GM18520 (cell line): ENCODE data around the gene CRHR2.

Experiments
- ATAC-seq: cut with Tn5 transposase; IDR thresholded peaks from one replicate; pipeline ENCODE4 v1.9.1; 2021; ENCODE audit not compliant: unreplicated experiment

Gene CRHR2

DNA sequence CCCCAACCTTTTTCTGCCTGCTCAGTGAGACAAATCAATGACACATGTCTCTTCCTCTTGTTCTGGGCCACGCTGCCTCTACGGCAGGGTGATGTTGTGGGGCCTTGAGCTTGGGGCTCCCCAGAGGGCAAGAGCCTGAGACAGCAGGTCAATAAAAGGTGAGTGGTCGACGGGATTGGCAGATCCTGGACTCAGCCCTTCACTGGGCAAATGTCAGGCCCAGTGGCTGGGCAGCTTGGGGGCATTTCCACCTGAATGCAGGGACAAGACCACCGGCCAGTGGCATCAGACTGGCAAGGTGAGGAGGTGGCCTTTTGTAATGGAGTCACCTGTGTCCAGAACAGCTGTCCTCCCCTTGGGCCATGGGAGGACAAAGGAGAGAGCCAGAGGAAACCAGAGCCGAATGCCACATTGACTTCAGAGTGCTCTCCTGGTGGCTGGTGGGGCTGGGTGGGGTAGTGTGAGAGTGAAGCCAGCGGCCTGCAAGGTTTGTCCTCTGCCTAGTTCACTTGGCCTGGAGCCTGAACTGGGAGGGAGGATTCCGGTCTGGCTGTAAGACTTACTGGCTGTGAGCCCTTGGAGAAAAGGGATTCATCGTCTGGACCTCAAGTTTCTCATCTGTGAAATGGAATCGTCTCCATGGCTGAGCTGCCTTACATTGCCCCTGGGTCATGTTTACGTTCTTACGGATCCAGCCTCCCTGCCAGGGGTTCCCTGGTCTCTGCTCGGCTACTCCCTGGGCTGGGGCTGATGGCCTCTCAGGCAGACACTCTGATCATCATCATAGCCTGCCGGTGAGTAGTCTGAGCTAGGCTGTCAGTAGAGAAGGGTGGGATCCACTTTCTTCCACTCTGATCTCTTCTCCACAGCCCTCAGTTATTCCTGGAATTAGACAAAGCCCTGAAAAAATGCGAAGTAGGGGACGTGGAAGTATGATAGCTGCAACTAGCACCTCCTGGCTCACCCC lies 25.4 kb upstream of the CRHR2 start:
- no peak for ATAC-seq

GRCh38 chr7:30706908-30707307 lies 24.7 kb upstream of the CRHR2 start:
- no peak for ATAC-seq

DNA sequence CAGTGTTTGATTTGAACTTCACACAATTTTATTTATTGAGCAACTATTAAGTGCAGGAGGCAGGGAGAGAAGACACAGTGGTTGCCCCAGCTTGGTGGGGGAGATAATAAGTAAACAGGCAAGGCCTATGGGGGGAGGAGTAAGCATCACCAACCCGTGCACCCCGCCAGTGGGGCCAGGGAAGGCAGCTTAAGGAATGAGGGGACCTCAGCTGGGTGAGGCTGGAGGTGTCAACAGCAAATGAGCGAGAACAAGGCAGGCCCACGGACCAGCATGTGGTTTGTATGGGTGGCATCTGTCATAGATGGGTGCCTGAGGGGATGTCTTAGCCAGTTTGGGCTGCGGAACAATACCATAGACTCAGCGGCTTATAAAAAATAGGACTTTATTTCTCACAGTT lies 24.1 kb upstream of the CRHR2 start:
- ATAC-seq: no peak

GRCh38 chr7:30705596-30705995 lies 23.3 kb upstream of the CRHR2 start:
- ATAC-seq: no peak

DNA sequence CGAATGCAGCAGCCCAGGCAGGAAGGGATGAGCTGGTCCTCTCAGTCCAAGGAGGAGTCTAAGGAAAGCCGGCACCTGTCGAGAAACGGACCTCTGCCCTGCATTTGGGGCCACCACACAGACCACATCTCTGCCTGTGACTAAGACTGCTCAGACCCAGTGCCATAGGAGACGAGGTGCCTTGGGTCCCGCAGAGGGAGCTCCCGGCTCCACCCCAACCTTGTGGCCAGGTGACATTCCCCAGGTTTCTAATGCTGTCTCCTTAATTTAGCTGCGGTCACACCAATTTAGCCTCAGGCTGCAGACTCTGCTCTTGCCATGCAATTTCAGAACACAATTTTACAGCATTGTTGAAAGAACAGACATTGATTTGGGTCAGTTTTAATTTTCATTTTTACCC lies 22.8 kb upstream of the CRHR2 start:
- ATAC-seq: no peak

GRCh38 chr7:30703756-30704155 lies 21.5 kb upstream of the CRHR2 start:
- no peak for ATAC-seq

- ATAC-seq: no peak
Measured at GRCh38 chr7:30702200-30702599, 19.9 kb upstream of the CRHR2 start.

DNA sequence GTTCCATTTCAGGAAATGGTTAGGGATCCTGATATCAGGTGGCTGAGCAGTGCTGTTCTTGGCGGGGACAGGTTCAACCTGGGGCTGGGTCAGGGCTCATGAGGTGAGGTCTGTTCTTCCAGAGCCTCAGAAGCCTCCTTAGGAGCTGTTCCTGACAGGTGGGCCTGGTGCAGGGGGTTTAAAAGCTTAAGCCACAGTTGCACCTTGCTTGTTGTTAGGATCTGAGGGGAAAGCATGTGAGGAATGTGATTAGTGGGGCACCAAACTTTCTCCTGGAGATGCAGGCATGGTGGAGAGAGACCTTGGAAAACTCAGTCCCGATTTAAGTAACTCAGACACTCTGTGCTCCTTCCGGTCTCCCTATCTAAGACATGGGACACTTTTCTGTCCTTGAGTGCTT lies 18.7 kb upstream of the CRHR2 start:
- no peak for ATAC-seq

- no peak for ATAC-seq
Measured at GRCh38 chr7:30699706-30700495, 17.6 kb upstream of the CRHR2 start.

DNA sequence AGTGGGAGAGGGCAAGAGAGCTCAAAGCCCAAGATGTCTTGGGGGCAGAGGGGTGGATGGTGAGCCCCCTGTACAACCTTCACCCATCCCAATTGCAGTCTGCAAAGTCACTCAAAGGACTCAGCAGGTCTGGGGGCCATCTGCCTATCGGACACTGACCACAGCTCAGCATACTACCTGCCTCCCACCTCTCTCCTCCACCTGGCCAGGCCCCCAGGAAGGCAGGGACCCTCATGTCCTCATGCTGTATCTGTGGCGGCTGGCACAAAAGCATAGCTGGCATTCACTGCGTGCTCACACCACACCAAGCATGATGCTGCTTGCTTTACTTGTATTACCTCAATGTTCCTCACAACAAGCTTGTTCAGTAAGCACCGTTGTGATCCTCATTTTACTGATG lies 16.2 kb upstream of the CRHR2 start:
- ATAC-seq: no peak

GRCh38 chr7:30697719-30698460 lies 15.6 kb upstream of the CRHR2 start:
- ATAC-seq: no peak

DNA sequence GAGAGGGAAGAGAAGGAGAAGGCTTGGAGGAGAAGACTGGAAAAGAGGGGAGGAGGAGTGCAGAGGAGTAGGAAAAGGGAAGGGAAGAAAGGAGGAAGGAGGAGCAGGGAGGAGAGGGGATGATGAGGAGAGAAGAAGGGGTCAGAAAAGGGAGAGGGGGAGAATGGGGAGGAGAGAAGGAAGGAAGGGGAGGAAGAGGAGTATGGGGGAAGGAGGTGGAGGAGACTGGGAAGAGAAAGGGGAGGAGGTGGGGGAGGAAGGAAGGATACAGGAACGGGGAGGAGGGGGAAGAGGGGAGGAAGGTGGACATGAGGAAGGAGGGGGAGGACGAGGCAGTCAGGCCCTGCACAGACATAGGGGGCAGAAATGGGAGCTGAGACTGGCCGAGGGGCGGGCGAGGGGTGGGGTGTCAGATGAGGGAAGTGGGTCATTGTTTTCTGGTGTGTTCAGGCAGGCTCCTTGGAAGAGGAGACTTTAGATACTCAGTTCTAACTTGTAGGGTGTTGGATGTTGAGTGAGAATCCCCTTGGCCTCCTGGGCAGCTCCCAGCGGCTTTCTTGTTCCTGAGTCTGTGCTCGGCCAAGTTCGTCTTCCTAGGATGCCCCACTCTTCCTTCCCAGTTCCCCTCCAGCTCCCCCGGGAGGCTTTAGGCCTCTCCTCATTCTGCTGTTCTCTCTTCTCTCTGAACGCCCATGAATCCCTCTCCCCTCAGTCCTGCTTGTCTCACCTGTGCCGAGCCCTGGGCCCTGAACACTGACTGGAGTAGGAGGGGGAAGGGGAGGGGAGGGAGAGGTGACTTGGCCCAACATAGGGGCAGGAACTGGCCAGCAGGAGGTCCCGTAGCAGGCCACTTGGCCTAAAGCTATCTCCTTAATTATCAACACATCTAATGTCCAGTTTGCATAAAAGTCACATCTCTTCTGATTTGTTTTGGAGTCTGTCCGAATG lies 12.8 kb upstream of the CRHR2 start:
- ATAC-seq: no peak

DNA sequence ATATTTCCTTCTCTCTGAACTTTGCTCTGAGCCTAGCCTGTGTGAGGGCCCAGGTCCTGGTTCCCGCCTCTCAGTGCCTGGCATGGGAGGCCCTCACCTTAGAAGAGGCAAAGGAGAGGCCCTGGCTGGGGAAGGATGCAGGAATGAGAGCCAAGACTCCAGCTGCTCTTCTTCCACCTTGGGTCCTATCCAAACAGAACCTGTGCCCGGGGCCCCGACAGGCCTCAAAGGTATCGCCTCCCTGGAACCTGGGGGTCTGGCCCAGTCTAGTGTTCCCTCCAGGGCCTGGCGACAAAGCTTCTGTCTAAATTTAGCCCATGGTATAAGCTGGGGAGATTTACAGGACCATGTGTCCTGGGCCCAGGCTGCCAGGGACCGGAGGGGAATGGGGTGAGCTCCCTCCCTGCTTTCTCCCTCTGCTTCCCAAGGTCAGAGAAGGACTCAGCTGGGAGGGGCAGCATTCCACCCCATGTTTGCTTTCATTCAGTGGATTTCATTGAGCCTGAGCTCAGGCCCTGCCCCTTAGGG lies 12.0 kb upstream of the CRHR2 start:
- no peak for ATAC-seq

GRCh38 chr7:30692882-30693281 lies 10.6 kb upstream of the CRHR2 start:
- ATAC-seq: no peak

DNA sequence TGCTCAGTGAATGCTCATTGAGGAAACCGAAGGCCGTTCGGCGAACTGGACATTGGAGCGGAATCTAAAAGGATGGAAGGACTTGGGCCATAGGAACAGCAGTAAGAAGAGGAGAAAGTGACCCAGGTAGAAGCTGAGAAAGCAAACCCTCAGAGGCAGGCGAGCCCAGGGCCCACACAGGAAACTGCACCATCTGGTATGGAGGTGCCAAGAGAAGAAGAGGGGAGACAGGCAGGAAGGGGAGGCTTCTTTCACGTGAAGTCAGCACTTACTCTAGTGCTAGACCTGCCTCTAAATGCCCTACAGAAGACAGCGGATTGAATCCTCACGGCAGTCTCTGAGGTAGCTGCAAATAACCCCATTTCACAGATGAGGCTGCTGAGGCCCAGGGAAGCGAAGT lies 10.2 kb upstream of the CRHR2 start:
- ATAC-seq: no peak

GRCh38 chr7:30690011-30690410 lies 7.8 kb upstream of the CRHR2 start:
- no peak for ATAC-seq

- no peak for ATAC-seq
Measured at GRCh38 chr7:30688718-30689221, 6.5 kb upstream of the CRHR2 start.

- ATAC-seq: no peak
Measured at GRCh38 chr7:30687604-30688003, 5.3 kb upstream of the CRHR2 start.

GRCh38 chr7:30684351-30684750 lies 2.1 kb upstream of the CRHR2 start:
- no peak for ATAC-seq

GRCh38 chr7:30683816-30684215 lies 1.6 kb upstream of the CRHR2 start:
- ATAC-seq: no peak
